ENCODE results near the gene XNDC1N.

GRCh38 chr11:71946144-71946571, 17.8 kb upstream of the XNDC1N start:
- TF ChIP-seq ZNF687 (CRISPR knock-in tag; IDR thresholded peaks at IDR 0.05) (no peak), JUN (CRISPR knock-in tag; IDR thresholded peaks at IDR 0.05) (no peak), FOXM1 (CRISPR knock-in tag; IDR thresholded peaks at IDR 0.05) (no peak), ZNF253 (CRISPR knock-in tag; IDR thresholded peaks at IDR 0.05; ENCODE audit: borderline replicate concordance) (no peak), USF2 (IDR thresholded peaks at IDR 0.05; ENCODE audit: low read depth, low read length) (no peak), USF2 (CRISPR knock-in tag; IDR thresholded peaks at IDR 0.05; ENCODE audit: borderline replicate concordance) (no peak), ZFP41 (CRISPR knock-in tag; IDR thresholded peaks at IDR 0.05; ENCODE audit: borderline replicate concordance) (no peak)
